Hepatocyte (in vitro differentiated cells): ENCODE results near the gene DYSF. TPM values are rescaled to one million over a fixed set of nuclear protein-coding genes. Genes with fewer than 3 reads are reported as not detected.

Source experiments
- DNase-seq: peaks from one replicate; pipeline ENCODE4 v3.0.0-alpha.2; 2016; ENCODE audit warnings: low spot score
- H2AFZ ChIP-seq: fragments of 200-600 bp; sonication (generic); 2 replicates; pipeline ENCODE4 v1.6.0; 2016; ENCODE audit warnings: antibody characterized with exemption, mild to moderate bottlenecking
- H3K27ac ChIP-seq: fragments of 200-600 bp; sonication (generic); 2 replicates; pipeline ENCODE4 v1.5.1; 2016; ENCODE audit warnings: mild to moderate bottlenecking
- H3K27me3 ChIP-seq: fragments of 200-600 bp; sonication (generic); 2 replicates; pipeline ENCODE4 v1.6.1; 2016
- H3K36me3 ChIP-seq: fragments of 200-600 bp; sonication (generic); replicated peaks from 2 replicates; pipeline ENCODE4 v1.5.1; 2016; ENCODE audit warnings: low read depth; ENCODE audit not compliant: insufficient read depth
- H3K4me1 ChIP-seq: fragments of 200-600 bp; sonication (generic); 2 replicates; pipeline ENCODE4 v1.5.1; 2016; ENCODE audit warnings: mild to moderate bottlenecking, moderate library complexity; ENCODE audit not compliant: insufficient read depth
- H3K4me2 ChIP-seq: fragments of 200-600 bp; sonication (generic); 2 replicates; pipeline ENCODE4 v1.6.0; 2016
- H3K4me3 ChIP-seq: fragments of 200-600 bp; sonication (generic); 2 replicates; pipeline ENCODE4 v1.5.1; 2016; ENCODE audit warnings: mild to moderate bottlenecking
- H3K79me2 ChIP-seq: fragments of 200-600 bp; sonication (generic); 2 replicates; pipeline ENCODE4 v1.6.0; 2017; ENCODE audit warnings: mild to moderate bottlenecking
- H3K9me2 ChIP-seq: fragments of 200-600 bp; sonication (generic); replicated peaks from 2 replicates; pipeline ENCODE4 v1.6.0; 2017; ENCODE audit warnings: mild to moderate bottlenecking; ENCODE audit not compliant: insufficient read depth
- H3K9me3 ChIP-seq: fragments of 200-600 bp; sonication (generic); 2 replicates; pipeline ENCODE4 v1.5.1; 2016; ENCODE audit warnings: low read depth, mild to moderate bottlenecking
- H4K20me1 ChIP-seq: fragments of 200-600 bp; sonication (generic); 2 replicates; pipeline ENCODE4 v1.6.0; 2016; ENCODE audit warnings: mild to moderate bottlenecking; ENCODE audit not compliant: insufficient read depth, poor library complexity, severe bottlenecking
- CTCF ChIP-seq: fragments of 200-600 bp; sonication (generic); IDR thresholded peaks from 2 replicates; pipeline ENCODE4 v1.5.1; 2016; ENCODE audit warnings: antibody characterized with exemption, mild to moderate bottlenecking; ENCODE audit not compliant: poor library complexity
- EZH2 ChIP-seq: fragments of 200-600 bp; sonication (generic); IDR thresholded peaks from 2 replicates; pipeline ENCODE4 v1.6.1; 2016; ENCODE audit warnings: antibody characterized with exemption, mild to moderate bottlenecking, borderline replicate concordance
- EZH2phosphoT487 ChIP-seq: fragments of 200-600 bp; sonication (generic); IDR thresholded peaks from one replicate; pipeline ENCODE4 v1.6.1; 2018; ENCODE audit warnings: antibody characterized with exemption, mild to moderate bottlenecking, low read depth, moderate library complexity; ENCODE audit not compliant: unreplicated experiment, severe bottlenecking
- WGBS: methylation state at CpG from one replicate; pipeline ENCODE4 v1.1.6; 2016; ENCODE audit warnings: low lambda C conversion rate; ENCODE audit errors: missing lambda C conversion rate; 5-methylcytosine and 5-hydroxymethylcytosine counted together
- polyA plus RNA-seq: library from polyadenylated mRNA; unstranded; fragments of >200 nt; fragmentation: Nextera tagmentation; extraction: Ambion mirVana; gene quantifications from 2 replicates; pipeline ENCODE4 v1.2.1, GENCODE V29; 2016
- total RNA-seq: library from RNA; depleted of rRNA; stranded (reverse); fragments of >200 nt; gene quantifications from 2 replicates; pipeline ENCODE4 v1.2.3, GENCODE V29; 2014

The DYSF gene
- total and polyA plus RNA-seq, 2 experiments from 2014 or later, result 0.25 to 0.90 TPM

GRCh38 chr2:71595569-71595968 lies 142.2 kb downstream of the DYSF start:
- WGBS, result 65% methylated on average over 7 of the region's 7 CpGs
- H3K4me2 ChIP-seq, result no peak overlapping the region

GRCh38 chr2:71596011-71596410 lies 142.7 kb downstream of the DYSF start:
- H3K36me3 ChIP-seq, result no peaks in the 10 kb centered on the region
- no peak overlapping the region for H3K4me3 ChIP-seq
- no peaks in the 10 kb centered on the region for H3K27me3 ChIP-seq
- H3K4me1 ChIP-seq, result peaks cover 13% of the 10 kb centered on the region
- H3K79me2 ChIP-seq, result no peaks in the 10 kb centered on the region
- no peaks in the 10 kb centered on the region for H3K9me3 ChIP-seq
- TF ChIP-seq EZH2 (no peak), CTCF (no peak), EZH2phosphoT487 (no peak)
- no peaks in the 10 kb centered on the region for H4K20me1 ChIP-seq
- H3K4me2 ChIP-seq, result no peak overlapping the region
- no peak overlapping the region for H2AFZ ChIP-seq
- H3K27ac ChIP-seq, result peak overlapping the region; percentile 81
- 45% methylated on average over 16 of the region's 17 CpGs for WGBS
- no peaks in the 10 kb centered on the region for H3K9me2 ChIP-seq
- peak; percentile 72 for DNase-seq

More at GRCh38 chr2:71595569-71595968, 142.2 kb downstream of the DYSF start:
- Histone ChIP-seq H3K27ac (peak overlapping the region; percentile 81), H3K27me3 (no peaks in the 10 kb centered on the region), H2AFZ (no peak overlapping the region), H3K4me1 (peaks cover 13% of the 10 kb centered on the region), H3K9me3 (no peaks in the 10 kb centered on the region), H3K9me2 (no peaks in the 10 kb centered on the region), H3K36me3 (no peaks in the 10 kb centered on the region), H3K79me2 (no peaks in the 10 kb centered on the region), H3K4me3 (no peak overlapping the region), H4K20me1 (no peaks in the 10 kb centered on the region)
- TF ChIP-seq EZH2 (no peak), CTCF (no peak), EZH2phosphoT487 (no peak)
- DNase-seq, result peak; percentile 52

GRCh38 chr2:71597756-71598155 lies 144.4 kb downstream of the DYSF start:
- no peak overlapping the region for H3K27ac ChIP-seq
- H3K79me2 ChIP-seq, result no peaks in the 10 kb centered on the region
- no peak for DNase-seq
- TF ChIP-seq CTCF (no peak), EZH2phosphoT487 (no peak), EZH2 (no peak)
- no peaks in the 10 kb centered on the region for H3K9me3 ChIP-seq
- H3K4me2 ChIP-seq, result no peak overlapping the region
- peaks cover 13% of the 10 kb centered on the region for H3K4me1 ChIP-seq
- no peak overlapping the region for H3K4me3 ChIP-seq
- WGBS, result 88% methylated on average over 4 of the region's 4 CpGs
- H2AFZ ChIP-seq, result no peak overlapping the region
- H3K27me3 ChIP-seq, result no peaks in the 10 kb centered on the region
- H4K20me1 ChIP-seq, result no peaks in the 10 kb centered on the region
- H3K9me2 ChIP-seq, result no peaks in the 10 kb centered on the region
- no peaks in the 10 kb centered on the region for H3K36me3 ChIP-seq

- no peak for DNase-seq
- no peaks in the 10 kb centered on the region for H4K20me1 ChIP-seq
- 93% methylated on average over 14 of the region's 14 CpGs for WGBS
Observed at GRCh38 chr2:71598526-71598925, 145.2 kb downstream of the DYSF start.

More at GRCh38 chr2:71598526-71598925, 145.2 kb downstream of the DYSF start:
- H3K4me2 ChIP-seq, result no peak overlapping the region
- H2AFZ ChIP-seq, result no peak overlapping the region
- peaks cover 13% of the 10 kb centered on the region for H3K4me1 ChIP-seq
- no peak overlapping the region for H3K4me3 ChIP-seq
- H3K27ac ChIP-seq, result no peak overlapping the region
- no peaks in the 10 kb centered on the region for H3K9me3 ChIP-seq
- no peaks in the 10 kb centered on the region for H3K79me2 ChIP-seq
- no peak for TF ChIP-seq EZH2
- TF ChIP-seq EZH2phosphoT487, result no peak
- no peak for TF ChIP-seq CTCF
- no peaks in the 10 kb centered on the region for H3K9me2 ChIP-seq
- no peaks in the 10 kb centered on the region for H3K36me3 ChIP-seq
- H3K27me3 ChIP-seq, result no peaks in the 10 kb centered on the region
